ENCODE results near the gene IMPDH2. TPM values are rescaled to one million over a fixed set of nuclear protein-coding genes. Genes with fewer than 3 reads are reported as not detected.

Gene IMPDH2
- total and polyA plus RNA-seq, 2 of the 4 experiments (the other 2 are of a cell fraction), result 190 to 296 TPM

GRCh38 chr3:48996640-48997039, 32.6 kb downstream of the IMPDH2 start:
- Histone ChIP-seq H2AK5ac (ENCODE audit: low read depth, low read length) (no peak overlapping the region), H4K91ac (ENCODE audit: insufficient read depth, low read depth, low read length) (no peak overlapping the region), H3K56ac (ENCODE audit: extremely low read depth, insufficient read depth, low read length) (no peak overlapping the region), H2BK20ac (ENCODE audit: low read depth, low read length) (no peak overlapping the region), H3K9me3 (ENCODE audit: control insufficient read depth, insufficient read depth, low read length) (no peaks in the 10 kb centered on the region), H4K5ac (ENCODE audit: low read depth, low read length) (no peak overlapping the region), H3K9ac (ENCODE audit: low read depth, low read length) (no peak overlapping the region), H3K36me3 (ENCODE audit: control insufficient read depth, insufficient read depth, low read length) (peaks cover 6% of the 10 kb centered on the region; the same call in 1 of the 2 replicates), H3K18ac (ENCODE audit: low read depth, low read length) (no peak overlapping the region), H4K8ac (ENCODE audit: low read depth in 2 of 2, low read length in 2 of 2) (no peak overlapping the region), H3K27me3 (ENCODE audit: control insufficient read depth, insufficient read depth, low read length) (no peaks in the 10 kb centered on the region), H3K79me1 (ENCODE audit: low read depth in 1 of 2, low read length in 2 of 2) (peaks cover 38 to 61% of the 10 kb centered on the region in 2 experiments), H3K4me1 (ENCODE audit: control insufficient read depth, insufficient read depth, low read length) (peaks cover 2% of the 10 kb centered on the region; the same call in 1 of the 2 replicates), H3K4ac (ENCODE audit: low read depth, low read length) (no peak overlapping the region), H2BK120ac (ENCODE audit: low read depth, low read length) (no peak overlapping the region), H2AFZ (replicated peaks; ENCODE audit: low read length, poor library complexity) (no peak overlapping the region), H2AK9ac (replicated peaks; ENCODE audit: low read depth, low read length, poor library complexity) (no peak overlapping the region), H3K4me2 (ENCODE audit: low read depth, low read length) (no peak overlapping the region), H2BK15ac (ENCODE audit: low read depth, low read length) (no peak overlapping the region; the same call in 2 of the 3 replicates), H3K23ac (ENCODE audit: low read depth, low read length) (no peak overlapping the region), H3K9me1 (ENCODE audit: insufficient read depth, low read length) (peaks cover 2% of the 10 kb centered on the region), H3K14ac (replicated peaks; ENCODE audit: low read depth, low read length) (no peak overlapping the region), H2BK5ac (ENCODE audit: low read depth, low read length, poor library complexity, severe bottlenecking) (no peak overlapping the region), H4K20me1 (ENCODE audit: insufficient read depth, low read length) (no peaks in the 10 kb centered on the region; the same call in 1 of the 2 replicates), H3K4me3 (ENCODE audit: insufficient read depth, low read depth, low read length) (no peak overlapping the region), H3K27ac (ENCODE audit: insufficient read depth, low read length) (no peak overlapping the region)
- in situ Hi-C loops (cut with MboI; ENCODE audit: low sequenced_read_pairs) (no loop called here), intact Hi-C loops (cut with micrococcal nuclease) (no loop called here), dilution Hi-C loops (cut with HindIII; ENCODE audit: low sequenced_read_pairs, unreplicated experiment) (no loop called here)
- no peak for DNase-seq
- TF ChIP-seq CTCF (conservative IDR thresholded peaks at IDR 0.05; ENCODE audit: low read depth, low read length) (no peak), MAZ (IDR thresholded peaks at IDR 0.05; ENCODE audit: borderline replicate concordance, low read depth, low read length) (no peak), POLR2A (IDR thresholded peaks at IDR 0.05; ENCODE audit: low read depth, low read length) (no peak), RCOR1 (IDR thresholded peaks at IDR 0.05; ENCODE audit: insufficient replicate concordance, low read length) (no peak), USF2 (IDR thresholded peaks at IDR 0.05; ENCODE audit: low read depth, low read length) (no peak), MAFK (IDR thresholded peaks at IDR 0.05; ENCODE audit: low read depth, low read length) (no peak), CEBPB (IDR thresholded peaks at IDR 0.05; ENCODE audit: low read depth, low read length) (no peak), CHD1 (IDR thresholded peaks at IDR 0.05; ENCODE audit: low read depth, low read length) (no peak), FOS (IDR thresholded peaks at IDR 0.05; ENCODE audit: low read depth, low read length) (no peak), MXI1 (IDR thresholded peaks at IDR 0.05; ENCODE audit: borderline replicate concordance, low read depth, low read length) (no peak), ELK1 (IDR thresholded peaks at IDR 0.05; ENCODE audit: borderline replicate concordance, low read depth, low read length) (no peak), BHLHE40 (IDR thresholded peaks at IDR 0.05; ENCODE audit: low read depth, low read length) (no peak), NFE2L2 (IDR thresholded peaks at IDR 0.05; ENCODE audit: low read depth, low read length) (no peak), SMC3 (IDR thresholded peaks at IDR 0.05; ENCODE audit: low read depth, low read length) (no peak), RFX5 (IDR thresholded peaks at IDR 0.05; ENCODE audit: low read depth, low read length) (no peak), RAD21 (IDR thresholded peaks at IDR 0.05; ENCODE audit: low read length) (no peak)
- ATAC-seq (ENCODE audit: low read depth), result no peak
- BruUV-seq (replicated peaks), result no TSS peak
- WGBS, 2 experiments (ENCODE audit: extremely low coverage in 2 of 2, insufficient read length in 1 of 2), result 80% methylated on average over 2 of the region's 8 CpGs; no CpG with 5 or more reads in 1 of the 2 experiments
- CTCF ChIA-PET, result no interaction called here
- POLR2A ChIA-PET (ENCODE audit: unreplicated experiment), result no interaction called here

Data from IMR-90 (cell line).